Measurements from ENCODE around the gene ZNF438. TPM values are rescaled to one million over a fixed set of nuclear protein-coding genes. Genes with fewer than 3 reads are reported as not detected.

ZNF438 gene
- total RNA-seq, 1 experiment from 2014 or later = 2.0 TPM

DNA sequence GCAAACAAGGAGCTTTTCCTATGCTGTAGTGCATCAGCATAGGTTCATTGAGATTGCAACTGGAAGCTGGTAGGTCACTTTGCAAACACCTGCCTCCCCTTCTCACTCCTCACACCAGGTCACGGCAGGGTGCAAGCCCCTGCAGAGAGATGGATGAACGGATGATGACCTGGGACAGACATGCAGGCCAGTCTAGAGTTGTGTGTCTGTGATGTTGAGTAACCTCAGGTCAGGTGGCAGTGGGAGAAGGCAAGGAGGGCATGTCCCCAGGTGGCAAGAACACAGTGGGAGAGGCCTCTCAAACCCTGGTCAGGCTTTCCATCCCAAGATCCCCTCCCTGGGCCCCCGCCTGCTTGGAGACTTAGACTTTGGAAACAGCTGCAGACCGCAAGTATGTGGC lies 205.0 kb downstream of the ZNF438 start:
- ChIA-PET POLR2A (ENCODE audit: low non-redundant PET) (no interaction called here), CTCF (no interaction called here)
- no peak overlapping the region for H3K4me3 ChIP-seq (ENCODE audit: low read depth, low read length, poor library complexity, severe bottlenecking)
- no peaks in the 10 kb centered on the region for H3K9me3 ChIP-seq (ENCODE audit: low read depth, low read length, poor library complexity, severe bottlenecking)
- DNase-seq (ENCODE audit: low spot score) = no peak
- intact Hi-C loops (cut with micrococcal nuclease; ENCODE audit: unreplicated experiment) = no loop called here
- BruUV-seq (replicated peaks) = no TSS peak
- no peak overlapping the region for H3K27ac ChIP-seq (ENCODE audit: low read depth, low read length, poor library complexity, severe bottlenecking)
- H3K27me3 ChIP-seq (replicated peaks; ENCODE audit: insufficient read depth, low read depth, low read length, poor library complexity) = no peaks in the 10 kb centered on the region
- TF ChIP-seq CTCF (conservative IDR thresholded peaks at IDR 0.05; ENCODE audit: low read depth, low read length) = no peak
- no peak for TF ChIP-seq EZH2 (IDR thresholded peaks at IDR 0.05; ENCODE audit: borderline replicate concordance, low read depth, low read length, poor library complexity, severe bottlenecking)
- no peaks in the 10 kb centered on the region for H3K4me1 ChIP-seq (ENCODE audit: insufficient read depth, low read length, poor library complexity, severe bottlenecking)
- H3K36me3 ChIP-seq (ENCODE audit: insufficient read depth, low read length, poor library complexity, severe bottlenecking) = no peaks in the 10 kb centered on the region

- no peaks in the 10 kb centered on the region for H3K4me1 ChIP-seq (ENCODE audit: insufficient read depth, low read length, poor library complexity, severe bottlenecking)
- H3K27ac ChIP-seq (ENCODE audit: low read depth, low read length, poor library complexity, severe bottlenecking) = no peak overlapping the region
- DNase-seq (ENCODE audit: low spot score) = no peak
- intact Hi-C loops (cut with micrococcal nuclease; ENCODE audit: unreplicated experiment) = no loop called here
- ChIA-PET CTCF (no interaction called here), POLR2A (ENCODE audit: low non-redundant PET) (no interaction called here)
- H3K36me3 ChIP-seq (ENCODE audit: insufficient read depth, low read length, poor library complexity, severe bottlenecking) = no peaks in the 10 kb centered on the region
- H3K27me3 ChIP-seq (replicated peaks; ENCODE audit: insufficient read depth, low read depth, low read length, poor library complexity) = no peaks in the 10 kb centered on the region
- H3K9me3 ChIP-seq (ENCODE audit: low read depth, low read length, poor library complexity, severe bottlenecking) = no peaks in the 10 kb centered on the region
- H3K4me3 ChIP-seq (ENCODE audit: low read depth, low read length, poor library complexity, severe bottlenecking) = no peak overlapping the region
- no TSS peak for BruUV-seq (replicated peaks)
- TF ChIP-seq CTCF (conservative IDR thresholded peaks at IDR 0.05; ENCODE audit: low read depth, low read length) = no peak
- TF ChIP-seq EZH2 (IDR thresholded peaks at IDR 0.05; ENCODE audit: borderline replicate concordance, low read depth, low read length, poor library complexity, severe bottlenecking) = no peak
Observed at GRCh38 chr10:30825495-30825894, 206.2 kb downstream of the ZNF438 start.

GRCh38 chr10:30825022-30825421 lies 206.6 kb downstream of the ZNF438 start:
- CTCF ChIA-PET = no interaction called here
- POLR2A ChIA-PET (ENCODE audit: low non-redundant PET) = no interaction called here
- intact Hi-C loops (cut with micrococcal nuclease; ENCODE audit: unreplicated experiment) = no loop called here

More at GRCh38 chr10:30825022-30825421, 206.6 kb downstream of the ZNF438 start:
- Histone ChIP-seq H3K4me3 (ENCODE audit: low read depth, low read length, poor library complexity, severe bottlenecking) (no peak overlapping the region), H3K27me3 (replicated peaks; ENCODE audit: insufficient read depth, low read depth, low read length, poor library complexity) (no peaks in the 10 kb centered on the region), H3K36me3 (ENCODE audit: insufficient read depth, low read length, poor library complexity, severe bottlenecking) (no peaks in the 10 kb centered on the region), H3K27ac (ENCODE audit: low read depth, low read length, poor library complexity, severe bottlenecking) (no peak overlapping the region), H3K9me3 (ENCODE audit: low read depth, low read length, poor library complexity, severe bottlenecking) (no peaks in the 10 kb centered on the region), H3K4me1 (ENCODE audit: insufficient read depth, low read length, poor library complexity, severe bottlenecking) (no peaks in the 10 kb centered on the region)
- DNase-seq (ENCODE audit: low spot score) = no peak
- TF ChIP-seq EZH2 (IDR thresholded peaks at IDR 0.05; ENCODE audit: borderline replicate concordance, low read depth, low read length, poor library complexity, severe bottlenecking) (no peak), CTCF (conservative IDR thresholded peaks at IDR 0.05; ENCODE audit: low read depth, low read length) (no peak)
- no TSS peak for BruUV-seq (replicated peaks)
